Neural cell (in vitro differentiated cells): ENCODE results near the gene TCF25. TPM values are rescaled to one million over a fixed set of nuclear protein-coding genes. Genes with fewer than 3 reads are reported as not detected.

Experiments used
- H2AFZ ChIP-seq: fragments of 200-600, 300-800 bp; sonication (generic), shearing (Covaris generic); 2 replicates; pipeline ENCODE4 v1.6.0; 2014; ENCODE audit warnings: low read depth, mild to moderate bottlenecking, antibody characterized with exemption, low read length, moderate library complexity
- H3F3A ChIP-seq: fragments of 200-600 bp; shearing (Covaris generic); 2 replicates; pipeline ENCODE4 v1.6.1; 2016; ENCODE audit warnings: mild to moderate bottlenecking, moderate library complexity, mixed read lengths, antibody characterized with exemption, low read length; ENCODE audit not compliant: insufficient read depth, poor library complexity, severe bottlenecking
- H3K27ac ChIP-seq: fragments of 200-600, 300-800 bp; sonication (generic), shearing (Covaris generic); 2 replicates; pipeline ENCODE4 v1.5.1; 2014; ENCODE audit warnings: mild to moderate bottlenecking, low read length, moderate library complexity
- H3K27me3 ChIP-seq: fragments of 300-800, 200-600 bp; sonication (generic), shearing (Covaris generic); 2 replicates; pipeline ENCODE4 v1.6.0; 2014; ENCODE audit warnings: mild to moderate bottlenecking, low read depth, low read length, moderate library complexity; ENCODE audit not compliant: insufficient read depth
- H3K36me3 ChIP-seq: fragments of 300-800, 200-600 bp; sonication (generic), shearing (Covaris generic); 2 replicates; pipeline ENCODE4 v1.5.1; 2014; ENCODE audit warnings: mild to moderate bottlenecking, antibody characterized with exemption, low read length, moderate library complexity; ENCODE audit not compliant: insufficient read depth
- H3K4me2 ChIP-seq: fragments of 300-800, 200-600 bp; sonication (generic), shearing (Covaris generic); 2 replicates; pipeline ENCODE4 v1.6.0; 2014; ENCODE audit warnings: mild to moderate bottlenecking, low read length
- H3K4me3 ChIP-seq: fragments of 300-800, 200-600 bp; sonication (generic), shearing (Covaris generic); 2 replicates; pipeline ENCODE4 v1.5.1; 2014; ENCODE audit warnings: mild to moderate bottlenecking, low read length, moderate library complexity
- H3K79me2 ChIP-seq: fragments of 200-600 bp; shearing (Covaris generic); replicated peaks from 2 replicates; pipeline ENCODE4 v1.6.0; 2014; ENCODE audit warnings: mild to moderate bottlenecking, low read length, moderate library complexity; ENCODE audit not compliant: insufficient read depth
- H3K9ac ChIP-seq: fragments of 300-800, 200-600 bp; sonication (generic), shearing (Covaris generic); 2 replicates; pipeline ENCODE4 v1.6.1; 2016; ENCODE audit warnings: mild to moderate bottlenecking, low read length, mixed read lengths
- H3K9me2 ChIP-seq: fragments of 200-600 bp; shearing (Covaris generic); 2 replicates; pipeline ENCODE4 v1.6.1; 2016; ENCODE audit warnings: mild to moderate bottlenecking, low read length, mixed read lengths; ENCODE audit not compliant: insufficient read depth
- H3K9me3 ChIP-seq: fragments of 200-600, 300-800 bp; sonication (generic), shearing (Covaris generic); 2 replicates; pipeline ENCODE4 v1.6.1; 2016; ENCODE audit warnings: mild to moderate bottlenecking, mixed run types, low read length, moderate library complexity, mixed read lengths
- H4K20me1 ChIP-seq: fragments of 200-600 bp; shearing (Covaris generic); 2 replicates; pipeline ENCODE4 v1.6.1; 2016; ENCODE audit warnings: mild to moderate bottlenecking, mixed run types; ENCODE audit not compliant: insufficient read depth
- EP300 ChIP-seq: fragments of 450-650 bp; conservative IDR thresholded peaks from 2 replicates; pipeline ENCODE4 v1.6.1; 2014; ENCODE audit warnings: antibody characterized with exemption, mild to moderate bottlenecking, moderate library complexity; ENCODE audit not compliant: poor library complexity, severe bottlenecking
- EZH2 ChIP-seq: fragments of 200-600, 300-800 bp; shearing (Covaris generic), sonication (generic); IDR thresholded peaks from 2 replicates; pipeline ENCODE4 v1.6.1; 2014; ENCODE audit warnings: antibody characterized with exemption, low read length, borderline replicate concordance, mild to moderate bottlenecking; ENCODE audit not compliant: insufficient read depth, poor library complexity, severe bottlenecking
- MXI1 ChIP-seq: fragments of 450-650 bp; conservative IDR thresholded peaks from 2 replicates; pipeline ENCODE4 v1.6.1; 2014; ENCODE audit warnings: antibody characterized with exemption, mild to moderate bottlenecking; ENCODE audit not compliant: poor library complexity, severe bottlenecking
- POLR2AphosphoS5 ChIP-seq: IDR thresholded peaks from 2 replicates; pipeline ENCODE4 v1.6.1; 2012
- RAD21 ChIP-seq: fragments of 450-650 bp; conservative IDR thresholded peaks from 2 replicates; pipeline ENCODE4 v1.6.1; 2014; ENCODE audit warnings: antibody characterized with exemption, mild to moderate bottlenecking, moderate library complexity
- SMC3 ChIP-seq: fragments of 450-650 bp; conservative IDR thresholded peaks from 2 replicates; pipeline ENCODE4 v1.6.1; 2014; ENCODE audit warnings: antibody characterized with exemption, mild to moderate bottlenecking, moderate library complexity; ENCODE audit not compliant: poor library complexity
- TAF1 ChIP-seq: IDR thresholded peaks from 2 replicates; pipeline ENCODE4 v1.6.1; 2012; ENCODE audit warnings: low read depth
- polyA plus RNA-seq: library from polyadenylated mRNA; depleted of rRNA; stranded (reverse); fragments of >200 nt; gene quantifications from 2 replicates; pipeline ENCODE4 v1.2.3, GENCODE V29; 2014
- TF ChIP-seq, protein P1 (sequence below): IDR thresholded peaks from 2 replicates; pipeline ENCODE4 v1.6.1; 2012; ENCODE audit warnings: borderline replicate concordance
- TF ChIP-seq, protein P2 (sequence below): fragments of 450-650 bp; IDR thresholded peaks from 2 replicates; pipeline ENCODE4 v1.5.1; 2014; ENCODE audit warnings: antibody characterized with exemption, mild to moderate bottlenecking, moderate library complexity; ENCODE audit not compliant: poor library complexity, severe bottlenecking

The TCF25 gene
- polyA plus RNA-seq, 1 donor from 2014 or later = 200 TPM

DNA sequence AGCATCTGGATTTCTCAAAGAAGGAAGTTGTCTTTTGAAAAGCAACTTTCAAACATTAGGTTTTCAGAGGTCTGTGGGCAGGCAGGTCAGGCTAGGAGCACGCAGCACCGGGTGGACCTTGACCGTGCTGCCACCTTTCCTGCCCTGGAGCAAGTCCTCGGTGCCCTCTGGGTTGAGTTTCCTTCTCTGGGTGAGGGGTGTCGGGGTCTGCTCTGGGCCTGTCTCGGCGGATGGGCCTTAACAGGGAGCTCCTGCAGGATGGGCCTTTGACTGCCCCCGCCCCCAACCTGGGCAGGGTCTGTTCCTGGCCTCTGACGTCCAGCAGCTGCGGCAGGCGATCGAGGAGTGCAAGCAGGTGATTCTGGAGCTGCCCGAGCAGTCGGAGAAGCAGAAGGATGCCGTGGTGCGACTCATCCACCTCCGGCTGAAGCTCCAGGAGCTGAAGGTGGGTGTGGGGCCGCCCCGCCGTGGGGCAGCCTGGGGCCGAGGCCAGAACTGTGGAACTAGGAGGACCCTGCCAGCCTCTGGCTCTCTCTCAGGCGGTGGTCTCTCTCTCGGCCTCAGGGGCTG is 83.9 kb downstream of the TCF25 start (continued):
- TF ChIP-seq EP300 (no peak), RAD21 (no peak)

DNA sequence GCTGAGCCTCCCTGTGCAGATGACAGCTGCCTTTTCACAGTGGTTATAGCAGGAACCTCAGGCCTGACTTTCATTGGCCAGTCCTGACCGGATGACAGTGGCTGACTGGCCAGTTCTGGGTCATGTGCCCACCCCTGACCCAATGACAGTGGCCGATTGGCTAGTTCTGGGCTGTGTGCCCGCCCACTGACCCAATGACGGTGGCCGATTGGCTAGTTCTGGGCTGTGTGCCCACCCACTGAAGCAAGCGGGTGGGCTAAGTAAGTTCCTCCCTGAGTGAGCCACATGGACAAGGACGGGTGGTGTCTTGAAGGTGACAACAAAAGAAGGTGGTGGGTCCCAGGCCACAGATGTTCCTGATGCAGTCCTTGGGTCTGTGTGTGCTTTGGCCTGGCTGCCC is 84.7 kb downstream of the TCF25 start:
- no peaks in the 10 kb centered on the region for H3K9me3 ChIP-seq
- TF ChIP-seq EZH2 (no peak), SMC3 (no peak), MXI1 (no peak), TAF1 (no peak), RAD21 (no peak), EP300 (no peak), POLR2AphosphoS5 (no peak)
- TF ChIP-seq, protein P1, sequence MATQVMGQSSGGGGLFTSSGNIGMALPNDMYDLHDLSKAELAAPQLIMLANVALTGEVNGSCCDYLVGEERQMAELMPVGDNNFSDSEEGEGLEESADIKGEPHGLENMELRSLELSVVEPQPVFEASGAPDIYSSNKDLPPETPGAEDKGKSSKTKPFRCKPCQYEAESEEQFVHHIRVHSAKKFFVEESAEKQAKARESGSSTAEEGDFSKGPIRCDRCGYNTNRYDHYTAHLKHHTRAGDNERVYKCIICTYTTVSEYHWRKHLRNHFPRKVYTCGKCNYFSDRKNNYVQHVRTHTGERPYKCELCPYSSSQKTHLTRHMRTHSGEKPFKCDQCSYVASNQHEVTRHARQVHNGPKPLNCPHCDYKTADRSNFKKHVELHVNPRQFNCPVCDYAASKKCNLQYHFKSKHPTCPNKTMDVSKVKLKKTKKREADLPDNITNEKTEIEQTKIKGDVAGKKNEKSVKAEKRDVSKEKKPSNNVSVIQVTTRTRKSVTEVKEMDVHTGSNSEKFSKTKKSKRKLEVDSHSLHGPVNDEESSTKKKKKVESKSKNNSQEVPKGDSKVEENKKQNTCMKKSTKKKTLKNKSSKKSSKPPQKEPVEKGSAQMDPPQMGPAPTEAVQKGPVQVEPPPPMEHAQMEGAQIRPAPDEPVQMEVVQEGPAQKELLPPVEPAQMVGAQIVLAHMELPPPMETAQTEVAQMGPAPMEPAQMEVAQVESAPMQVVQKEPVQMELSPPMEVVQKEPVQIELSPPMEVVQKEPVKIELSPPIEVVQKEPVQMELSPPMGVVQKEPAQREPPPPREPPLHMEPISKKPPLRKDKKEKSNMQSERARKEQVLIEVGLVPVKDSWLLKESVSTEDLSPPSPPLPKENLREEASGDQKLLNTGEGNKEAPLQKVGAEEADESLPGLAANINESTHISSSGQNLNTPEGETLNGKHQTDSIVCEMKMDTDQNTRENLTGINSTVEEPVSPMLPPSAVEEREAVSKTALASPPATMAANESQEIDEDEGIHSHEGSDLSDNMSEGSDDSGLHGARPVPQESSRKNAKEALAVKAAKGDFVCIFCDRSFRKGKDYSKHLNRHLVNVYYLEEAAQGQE = no peak
- TF ChIP-seq, protein P2, sequence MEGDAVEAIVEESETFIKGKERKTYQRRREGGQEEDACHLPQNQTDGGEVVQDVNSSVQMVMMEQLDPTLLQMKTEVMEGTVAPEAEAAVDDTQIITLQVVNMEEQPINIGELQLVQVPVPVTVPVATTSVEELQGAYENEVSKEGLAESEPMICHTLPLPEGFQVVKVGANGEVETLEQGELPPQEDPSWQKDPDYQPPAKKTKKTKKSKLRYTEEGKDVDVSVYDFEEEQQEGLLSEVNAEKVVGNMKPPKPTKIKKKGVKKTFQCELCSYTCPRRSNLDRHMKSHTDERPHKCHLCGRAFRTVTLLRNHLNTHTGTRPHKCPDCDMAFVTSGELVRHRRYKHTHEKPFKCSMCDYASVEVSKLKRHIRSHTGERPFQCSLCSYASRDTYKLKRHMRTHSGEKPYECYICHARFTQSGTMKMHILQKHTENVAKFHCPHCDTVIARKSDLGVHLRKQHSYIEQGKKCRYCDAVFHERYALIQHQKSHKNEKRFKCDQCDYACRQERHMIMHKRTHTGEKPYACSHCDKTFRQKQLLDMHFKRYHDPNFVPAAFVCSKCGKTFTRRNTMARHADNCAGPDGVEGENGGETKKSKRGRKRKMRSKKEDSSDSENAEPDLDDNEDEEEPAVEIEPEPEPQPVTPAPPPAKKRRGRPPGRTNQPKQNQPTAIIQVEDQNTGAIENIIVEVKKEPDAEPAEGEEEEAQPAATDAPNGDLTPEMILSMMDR = no peak
- no peak overlapping the region for H3K27ac ChIP-seq
- H3K4me2 ChIP-seq = no peak overlapping the region
- H3K27me3 ChIP-seq = no peaks in the 10 kb centered on the region
- H3F3A ChIP-seq = no peaks in the 10 kb centered on the region
- H3K9me2 ChIP-seq = no peaks in the 10 kb centered on the region
- H3K4me3 ChIP-seq = no peak overlapping the region
- H4K20me1 ChIP-seq = no peaks in the 10 kb centered on the region
- H3K79me2 ChIP-seq = no peaks in the 10 kb centered on the region
- H3K9ac ChIP-seq = no peak overlapping the region
- H3K36me3 ChIP-seq = no peaks in the 10 kb centered on the region
- H2AFZ ChIP-seq = no peak overlapping the region

DNA sequence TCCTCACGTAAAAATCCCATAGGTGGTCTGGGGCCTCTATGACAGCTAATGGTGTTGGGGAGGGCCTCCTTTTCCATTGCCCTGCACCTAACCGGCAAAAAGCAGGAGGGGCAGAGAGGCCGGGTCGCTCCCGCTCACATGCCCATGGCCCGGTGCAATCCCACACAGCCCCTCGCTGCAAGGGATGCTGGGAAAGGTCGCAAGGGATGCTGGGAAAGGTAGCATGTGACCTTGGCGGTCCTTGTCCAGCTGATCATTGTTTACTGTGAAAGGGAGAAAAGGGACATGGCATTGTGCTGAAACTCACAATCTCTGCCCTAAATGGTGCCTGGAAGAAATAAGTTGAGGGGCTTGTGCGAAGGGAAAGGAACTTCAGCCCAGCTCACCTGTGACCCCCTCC is 85.2 kb downstream of the TCF25 start:
- H3K27ac ChIP-seq = no peak overlapping the region
- no peak for TF ChIP-seq EP300
- TF ChIP-seq MXI1 = no peak
- TF ChIP-seq POLR2AphosphoS5 = no peak
- TF ChIP-seq EZH2 = no peak
- TF ChIP-seq SMC3 = no peak
- TF ChIP-seq, protein P2 = no peak
- TF ChIP-seq RAD21 = no peak
- TF ChIP-seq, protein P1 = no peak
- no peak for TF ChIP-seq TAF1
- no peak overlapping the region for H3K4me3 ChIP-seq
- H4K20me1 ChIP-seq = no peaks in the 10 kb centered on the region
- no peak overlapping the region for H3K9ac ChIP-seq
- H3K27me3 ChIP-seq = no peaks in the 10 kb centered on the region
- H2AFZ ChIP-seq = no peak overlapping the region
- no peaks in the 10 kb centered on the region for H3K9me2 ChIP-seq
- no peaks in the 10 kb centered on the region for H3K36me3 ChIP-seq
- H3K4me2 ChIP-seq = no peak overlapping the region
- H3K79me2 ChIP-seq = no peaks in the 10 kb centered on the region
- no peaks in the 10 kb centered on the region for H3F3A ChIP-seq
- no peaks in the 10 kb centered on the region for H3K9me3 ChIP-seq
